Head of caudate nucleus (tissue), 42 donors: ENCODE results near the gene FBXL20.
"Not testable (repeated sequence)": the region's sequence is repeated elsewhere in the genome, so short reads cannot be mapped to it uniquely, and the experiment has no call there.

Experiments used
- DNase-seq, 42 donors: peaks; one replicate each; pipeline versions ENCODE4 v3.0.0 to v3.0.0-alpha.2; 2020 to 2021; ENCODE audit warnings: mixed read lengths in 7 of 42
- intact Hi-C: fragments of 100-400 bp; cut with DNase I; formaldehyde crosslinking; loops from one replicate; pipeline ENCODE4 v1.15.0; 2022

The FBXL20 gene, protein sequence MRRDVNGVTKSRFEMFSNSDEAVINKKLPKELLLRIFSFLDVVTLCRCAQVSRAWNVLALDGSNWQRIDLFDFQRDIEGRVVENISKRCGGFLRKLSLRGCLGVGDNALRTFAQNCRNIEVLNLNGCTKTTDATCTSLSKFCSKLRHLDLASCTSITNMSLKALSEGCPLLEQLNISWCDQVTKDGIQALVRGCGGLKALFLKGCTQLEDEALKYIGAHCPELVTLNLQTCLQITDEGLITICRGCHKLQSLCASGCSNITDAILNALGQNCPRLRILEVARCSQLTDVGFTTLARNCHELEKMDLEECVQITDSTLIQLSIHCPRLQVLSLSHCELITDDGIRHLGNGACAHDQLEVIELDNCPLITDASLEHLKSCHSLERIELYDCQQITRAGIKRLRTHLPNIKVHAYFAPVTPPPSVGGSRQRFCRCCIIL

GRCh38 chr17:39401412-39402243, at the start of gene FBXL20:
TSS of gene FBXL20 (minus strand) at chr17:39401626. CDS start at chr17:39401402, 224 bp downstream.
- DNase-seq, result peak; percentile 84 to 96 (median 92)
- intact Hi-C loops, result no loop called here

- DNase-seq, result peak; percentile 76 to 96 (median 90)
- intact Hi-C loops, result no loop called here
Measured at GRCh38 chr17:39450847-39451581, 49.6 kb upstream of the FBXL20 start, which contains the start of gene MED1. TSS of gene MED1 (minus strand) at chr17:39451263. CDS start at chr17:39451062, 201 bp downstream.

DNA sequence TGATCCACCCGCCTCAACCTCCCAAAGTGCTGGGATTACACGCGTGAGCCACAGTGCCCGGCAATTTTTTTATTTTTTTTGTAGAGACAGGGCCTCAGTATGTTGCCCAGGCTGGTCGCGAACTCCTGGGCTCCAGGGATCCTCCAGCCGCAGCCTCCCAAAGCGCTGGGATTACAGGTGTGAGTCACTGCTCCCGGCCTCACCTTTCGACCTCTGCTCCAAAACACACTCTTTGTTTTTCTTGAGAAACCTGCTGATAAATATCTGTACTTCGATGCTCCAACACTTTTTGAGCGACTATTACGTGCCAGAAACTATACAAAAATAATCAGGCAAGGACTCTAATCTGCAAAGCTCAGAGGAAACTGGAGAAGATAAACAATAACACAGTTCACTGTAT, 48.6 kb upstream of the FBXL20 start:
- DNase-seq, result peak in 1 of 42 donors; percentile 33
- intact Hi-C loops, result no loop called here

DNA sequence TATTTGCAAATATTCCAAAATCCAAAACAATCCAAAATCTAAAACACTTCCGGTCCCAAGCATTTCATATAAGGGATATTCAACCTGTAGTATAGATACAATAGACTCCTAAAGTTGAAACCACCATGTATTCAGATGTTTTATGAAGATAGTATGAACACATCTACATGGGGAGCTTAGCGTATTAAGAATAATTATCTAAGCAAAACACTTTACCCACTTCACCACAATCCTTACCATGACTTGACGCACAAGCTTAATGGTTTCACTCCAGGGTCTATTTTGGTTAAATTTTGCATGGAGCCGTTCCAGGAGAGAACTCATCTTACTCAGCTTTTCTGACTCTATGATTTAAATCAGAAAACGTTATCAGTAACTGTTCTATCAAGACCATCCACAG, 46.1 kb upstream of the FBXL20 start:
- intact Hi-C loops, result no loop called here
- no peak for DNase-seq

DNA sequence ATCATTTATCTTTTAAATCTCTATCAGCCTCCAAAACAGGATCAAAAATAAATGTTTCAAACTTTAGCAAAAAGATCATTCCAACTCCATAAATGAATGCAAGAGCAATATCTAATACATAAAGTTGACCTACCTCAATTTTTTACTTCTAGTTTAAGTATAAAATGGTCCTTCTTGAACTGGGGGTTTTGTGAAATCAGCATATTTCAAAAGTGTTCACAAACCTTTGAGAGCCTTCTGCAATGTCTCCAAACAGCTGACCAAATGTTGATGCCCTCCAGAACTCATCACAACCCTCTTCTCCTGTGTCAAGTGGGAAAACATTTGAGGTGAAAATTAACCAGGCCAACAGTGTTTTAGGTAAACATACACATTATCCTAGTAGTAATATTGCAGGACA, 41.9 kb upstream of the FBXL20 start:
- DNase-seq, result no peak
- intact Hi-C loops, result no loop called here

DNA sequence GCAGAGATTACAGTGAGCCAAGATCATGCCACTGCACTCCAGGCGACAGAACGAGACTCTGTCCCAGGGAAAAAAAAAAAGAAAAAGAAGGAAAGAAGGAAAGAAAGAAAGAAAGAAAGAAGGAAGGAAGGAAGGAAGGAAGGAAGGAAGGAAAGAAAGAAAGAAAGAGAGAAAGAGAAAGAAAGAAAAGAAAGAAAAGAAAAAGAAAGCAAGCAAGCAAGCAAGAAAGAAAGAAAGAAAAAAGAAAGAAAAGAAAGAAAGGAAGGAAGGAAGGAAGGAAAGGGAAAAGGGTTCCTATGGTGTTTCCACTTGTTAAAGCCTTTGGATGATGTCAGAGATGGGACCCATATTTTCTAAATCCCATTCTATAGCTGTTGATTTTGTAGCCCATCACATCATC, 38.4 kb upstream of the FBXL20 start:
- intact Hi-C loops, DNase-seq: not testable (repeated sequence)

GRCh38 chr17:39429600-39429999, 28.2 kb upstream of the FBXL20 start:
- intact Hi-C loops, result no loop called here
- DNase-seq, result no peak

GRCh38 chr17:39416141-39416540, 14.7 kb upstream of the FBXL20 start:
- intact Hi-C loops, result no loop called here
- DNase-seq, result no peak

DNA sequence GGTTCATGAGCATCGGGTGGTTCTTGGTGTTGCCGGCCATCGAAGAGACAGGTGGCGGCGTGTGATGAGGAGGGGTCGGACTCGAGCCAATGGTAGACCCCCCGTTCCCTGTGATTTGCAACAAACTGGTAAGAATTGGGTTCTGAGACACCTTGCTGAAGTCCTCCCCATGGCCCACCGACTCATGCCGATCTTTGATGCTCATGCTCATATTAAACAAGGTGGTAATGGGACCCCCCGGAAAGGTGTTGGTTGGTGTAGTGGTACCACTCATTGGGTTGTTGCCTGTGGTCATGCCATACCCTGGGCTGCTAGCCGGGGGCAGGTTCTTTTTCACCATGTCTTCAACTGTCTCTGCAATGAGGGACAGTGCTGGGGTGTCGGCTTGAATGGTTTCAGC, 8.9 kb upstream of the FBXL20 start:
- intact Hi-C loops, result no loop called here
- no peak for DNase-seq

DNA sequence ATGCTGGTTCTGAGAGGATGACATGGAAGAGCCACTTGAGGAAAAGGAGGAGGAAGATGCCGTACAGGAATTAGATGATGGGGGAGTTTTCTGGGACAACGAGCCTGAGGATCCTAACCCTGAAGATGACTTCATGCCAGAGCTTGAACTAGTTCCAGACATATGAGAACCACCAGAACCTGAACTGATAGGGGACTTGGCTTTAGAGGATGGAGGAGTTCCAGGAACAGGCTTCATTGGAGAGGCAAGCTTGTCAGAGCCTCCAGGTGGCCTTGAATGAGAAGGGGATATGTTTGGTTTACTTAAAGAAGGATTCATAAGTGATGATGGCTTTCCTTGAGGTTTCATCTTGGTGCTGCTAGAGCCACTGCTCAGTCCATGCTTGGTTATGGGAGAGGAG, 6.9 kb upstream of the FBXL20 start:
- intact Hi-C loops, result no loop called here

GRCh38 chr17:39406951-39407350, 5.5 kb upstream of the FBXL20 start:
- intact Hi-C loops, result no loop called here
- DNase-seq, result no peak

More for the DNA sequence above, 6.9 kb upstream of the FBXL20 start:
- no peak for DNase-seq

DNA sequence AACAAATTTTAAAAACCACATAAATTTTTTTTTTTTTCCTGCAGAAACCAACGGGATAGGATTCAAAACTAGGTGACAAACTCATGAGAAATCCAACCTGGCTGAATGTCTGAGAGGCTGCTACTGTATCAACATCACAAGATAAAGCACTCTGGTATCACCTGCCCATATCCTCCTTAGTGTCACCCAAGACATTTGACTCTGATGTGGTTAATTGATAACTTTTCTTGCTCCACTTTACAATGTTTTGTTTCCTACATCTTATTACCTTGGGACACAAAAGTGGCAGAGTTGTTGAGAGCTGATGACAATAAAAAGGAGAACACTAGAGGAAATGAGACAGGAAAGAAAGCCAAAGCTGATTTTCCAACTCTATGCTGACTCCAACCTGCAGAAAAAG, 4.0 kb upstream of the FBXL20 start:
- intact Hi-C loops, result no loop called here
- no peak for DNase-seq

DNA sequence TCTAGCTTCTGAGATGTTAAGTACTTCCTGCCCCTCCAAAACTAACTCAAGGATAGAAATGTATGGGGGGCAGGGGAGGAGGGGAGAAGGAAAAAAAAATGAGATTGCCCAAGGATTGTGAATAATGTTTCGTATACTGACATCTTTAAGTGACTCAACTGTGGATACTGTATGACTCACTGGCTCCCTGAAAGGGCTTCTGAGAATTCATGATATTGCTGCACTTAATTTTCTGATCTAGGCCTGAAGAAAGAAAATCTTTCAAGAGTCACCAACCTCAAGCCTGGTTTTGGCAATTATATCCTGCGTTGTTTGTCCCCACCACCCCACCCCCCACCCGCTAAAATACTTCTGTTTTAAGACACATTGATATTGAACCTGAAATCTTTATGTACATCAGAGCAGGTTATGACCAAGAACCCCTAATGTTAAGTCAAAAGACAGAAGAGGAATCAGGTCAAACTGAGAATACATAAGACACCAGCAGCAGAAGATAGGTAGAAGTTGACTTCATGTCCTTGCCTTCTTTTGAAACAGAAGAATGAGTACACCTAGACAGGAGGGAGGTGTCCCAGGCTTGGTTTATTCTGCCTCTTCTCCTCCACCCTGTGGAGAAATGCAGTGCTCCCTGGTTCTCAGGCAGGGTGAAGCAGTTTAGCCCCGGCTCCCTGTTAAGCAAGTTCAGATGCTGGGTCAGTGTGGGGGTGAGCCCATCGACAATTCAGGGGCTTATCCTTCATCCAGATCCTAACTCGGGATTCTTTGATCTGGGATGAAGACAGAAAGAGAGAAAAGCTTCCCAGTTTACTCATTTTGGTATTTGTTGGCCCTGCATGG, 3.3 kb upstream of the FBXL20 start:
- intact Hi-C loops, result no loop called here
- no peak for DNase-seq

DNA sequence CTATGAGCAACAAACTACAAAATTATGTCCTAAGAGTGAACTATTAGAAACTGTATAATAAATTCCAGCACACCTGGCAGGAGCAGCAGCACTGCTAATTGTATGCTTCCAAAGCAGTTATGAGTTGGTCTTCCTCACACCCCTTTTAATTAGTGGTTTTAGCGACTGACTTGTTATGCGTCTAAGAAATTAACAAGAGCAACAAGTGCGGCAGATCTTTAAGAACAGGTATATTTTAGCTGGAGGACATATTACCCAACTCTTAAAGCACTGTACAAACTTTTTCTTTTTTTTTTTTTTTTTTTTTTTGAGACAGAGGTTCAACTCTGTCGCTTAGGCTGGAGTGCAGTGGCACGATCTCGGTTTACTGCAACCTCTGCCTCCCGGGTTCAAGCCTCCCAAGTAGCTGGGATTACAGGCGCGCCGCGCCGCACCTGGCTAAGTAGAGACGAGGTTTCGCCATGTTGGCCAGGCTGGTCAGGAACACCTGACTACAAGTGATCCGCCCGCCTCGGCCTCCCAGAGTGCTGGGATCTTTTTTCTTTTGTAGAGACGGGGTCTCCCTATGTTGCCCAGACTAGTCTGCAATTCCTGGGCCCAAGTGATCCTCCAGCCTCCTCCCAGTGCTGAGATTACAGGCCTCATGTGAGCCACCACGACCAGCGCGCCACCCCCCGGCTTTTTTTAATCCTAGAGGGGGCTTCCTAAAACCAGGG, 1.6 kb upstream of the FBXL20 start:
- DNase-seq, result peak in 1 of 42 donors; percentile 4
- intact Hi-C loops, result no loop called here

- intact Hi-C loops, result no loop called here
- peak; percentile 93 to 98 (median 97) for DNase-seq
Measured at GRCh38 chr17:39402244-39402889, 941 bp upstream of the FBXL20 start.

DNA sequence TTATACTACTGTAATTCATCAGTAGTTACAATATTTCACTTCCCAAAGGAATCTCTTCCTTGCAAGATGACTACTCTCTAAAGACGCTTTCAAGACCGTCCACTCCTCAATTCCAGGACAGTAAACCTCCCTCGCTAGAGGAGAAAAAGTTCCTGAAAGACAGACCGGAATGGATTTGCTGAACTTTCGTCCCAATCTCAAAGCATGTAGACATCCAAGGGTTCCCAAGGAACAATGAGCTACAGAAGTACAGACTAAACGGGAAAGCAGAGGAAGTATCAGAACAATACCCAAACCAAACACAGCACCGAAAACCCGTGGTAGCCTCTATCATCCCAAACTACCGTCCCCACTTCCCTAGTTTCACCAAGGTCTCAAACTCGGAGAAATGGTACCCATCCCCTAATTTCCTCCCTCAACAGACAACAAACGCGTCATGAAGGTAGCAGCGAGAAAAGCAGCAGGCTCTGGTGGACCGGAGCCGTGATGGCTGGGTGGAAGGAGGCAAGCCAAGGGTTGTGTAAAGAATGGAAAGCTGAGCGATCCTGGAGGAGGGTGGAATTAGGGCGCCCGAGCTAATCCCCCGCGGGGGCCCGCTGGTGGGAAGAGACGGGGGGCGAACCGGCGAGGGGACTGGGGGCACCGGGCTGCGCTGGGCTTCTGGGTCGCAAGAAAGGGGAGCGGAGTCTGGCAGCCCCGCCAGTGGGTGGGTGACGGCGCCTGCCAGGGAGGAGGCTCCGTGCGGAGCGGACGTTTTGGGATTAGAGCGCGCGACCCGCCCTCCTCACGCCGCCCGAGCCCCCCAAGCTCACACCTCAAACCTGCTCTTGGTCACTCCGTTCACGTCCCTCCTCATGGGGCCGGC, 647 bp downstream of the FBXL20 start:
- intact Hi-C loops, result no loop called here
- peak in 30 of 42 donors; percentile 7 to 60 (median 32) for DNase-seq
